Skeletal muscle tissue (tissue), 4 donors: ENCODE results near the gene SALL3. TPM values are rescaled to one million over a fixed set of nuclear protein-coding genes. Genes with fewer than 3 reads are reported as not detected.

Experiments used
- H3K27ac ChIP-seq: one replicate; pipeline ENCODE4 v1.7.0; 2013; ENCODE audit warnings: mild to moderate bottlenecking, low read depth, low read length, inconsistent platforms
- H3K27me3 ChIP-seq, 3 donors: one replicate each; pipeline ENCODE4 v1.7.0; 2013; ENCODE audit warnings: low read length in 3 of 3; ENCODE audit not compliant: control insufficient read depth in 3 of 3, insufficient read depth in 3 of 3
- H3K36me3 ChIP-seq, 3 donors: one replicate each; pipeline ENCODE4 v1.7.0; 2013; ENCODE audit warnings: low read length in 3 of 3; ENCODE audit not compliant: control insufficient read depth in 3 of 3, insufficient read depth in 3 of 3
- H3K4me1 ChIP-seq, 3 donors: one replicate each; pipeline ENCODE4 v1.7.0; 2013; ENCODE audit warnings: low read length in 3 of 3, mild to moderate bottlenecking in 3 of 3; ENCODE audit not compliant: control insufficient read depth in 3 of 3, insufficient read depth in 3 of 3
- H3K4me3 ChIP-seq, 3 donors: one replicate each; pipeline ENCODE4 v1.7.0; 2013; ENCODE audit warnings: low read length in 3 of 3
- H3K9ac ChIP-seq, 3 donors: one replicate each; pipeline ENCODE4 v1.7.0; 2013; ENCODE audit warnings: low read length in 3 of 3, mild to moderate bottlenecking in 3 of 3, moderate library complexity in 2 of 3, low read depth in 1 of 3
- H3K9me3 ChIP-seq, 3 donors: one replicate each; pipeline ENCODE4 v1.7.0; 2013; ENCODE audit warnings: low read length in 3 of 3; ENCODE audit not compliant: control insufficient read depth in 3 of 3
- total RNA-seq: library from RNA; depleted of rRNA; stranded (reverse); fragments of >200 nt; gene quantifications from one replicate; pipeline ENCODE4 v1.2.3, GENCODE V29; 2014
- donor health status: Osteomylitis.

Gene SALL3
- total RNA-seq, 1 donor from 2014 or later, result not detected

DNA sequence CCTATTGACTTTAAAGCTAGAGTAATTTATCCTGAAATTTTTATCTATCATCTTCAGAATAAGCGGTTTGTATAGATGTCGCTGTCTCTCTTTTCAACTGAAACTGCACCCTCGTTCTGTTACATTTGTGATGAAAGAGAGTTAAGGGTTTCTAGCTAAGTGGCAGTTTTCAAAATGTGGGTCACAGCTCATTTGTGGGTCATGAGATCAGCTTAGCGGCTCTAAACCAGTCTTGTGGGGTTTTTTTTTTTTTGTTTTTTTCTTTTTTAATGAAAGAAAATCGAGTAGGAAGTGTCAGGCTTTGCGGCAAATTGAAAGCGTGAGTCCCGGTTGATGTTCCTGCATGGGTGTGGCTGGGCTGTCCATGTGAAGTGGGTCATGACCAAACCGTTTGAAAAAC is 31.2 kb downstream of the SALL3 start:
- Histone ChIP-seq H3K9ac (no peak overlapping the region), H3K27me3 (peaks cover 0 to 12% (median 7%) of the 10 kb centered on the region in 3 donors), H3K4me3 (no peak overlapping the region), H3K36me3 (no peaks in the 10 kb centered on the region), H3K27ac (no peak overlapping the region), H3K9me3 (no peaks in the 10 kb centered on the region), H3K4me1 (no peaks in the 10 kb centered on the region)

GRCh38 chr18:79011300-79011870 is 31.8 kb downstream of the SALL3 start:
- H3K4me3 ChIP-seq, result no peak overlapping the region
- H3K4me1 ChIP-seq, result no peaks in the 10 kb centered on the region
- no peak overlapping the region for H3K9ac ChIP-seq
- peaks cover 0 to 7% (median 7%) of the 10 kb centered on the region in 3 donors for H3K27me3 ChIP-seq
- no peaks in the 10 kb centered on the region for H3K9me3 ChIP-seq
- no peaks in the 10 kb centered on the region for H3K36me3 ChIP-seq
- no peak overlapping the region for H3K27ac ChIP-seq

GRCh38 chr18:79013869-79014268 is 34.3 kb downstream of the SALL3 start:
- H3K27me3 ChIP-seq, result peaks cover 0 to 14% (median 11%) of the 10 kb centered on the region in 3 donors
- H3K9ac ChIP-seq, result no peak overlapping the region

DNA sequence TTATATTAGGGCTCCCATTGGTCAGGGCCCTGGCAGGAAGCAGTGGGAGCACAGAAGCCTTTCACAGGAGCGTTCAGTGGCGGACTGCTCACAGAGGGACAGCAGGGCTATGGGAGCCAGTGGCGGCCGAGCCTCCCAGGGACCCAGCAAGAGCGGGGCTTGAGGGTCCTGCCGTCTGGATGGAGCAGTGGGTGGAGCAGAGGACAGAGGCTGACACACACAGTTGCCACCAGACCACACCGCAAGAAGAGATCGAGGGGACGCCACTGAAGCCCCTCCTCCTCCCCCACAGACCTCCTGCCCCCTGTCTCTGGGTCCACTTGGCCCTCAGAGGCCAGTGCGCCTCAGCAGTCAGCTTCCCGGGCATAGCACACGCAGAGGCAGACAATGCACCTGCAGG is 39.3 kb downstream of the SALL3 start:
- Histone ChIP-seq H3K27me3 (peaks cover 0 to 19% (median 14%) of the 10 kb centered on the region in 3 donors), H3K9ac (no peak overlapping the region), H3K27ac (no peak overlapping the region), H3K4me1 (no peaks in the 10 kb centered on the region), H3K36me3 (no peaks in the 10 kb centered on the region), H3K9me3 (peaks cover 0 to 3% (median 0%) of the 10 kb centered on the region in 3 donors), H3K4me3 (no peak overlapping the region)

More at GRCh38 chr18:79013869-79014268, 34.3 kb downstream of the SALL3 start:
- H3K36me3 ChIP-seq, result no peaks in the 10 kb centered on the region
- no peak overlapping the region for H3K4me3 ChIP-seq
- no peaks in the 10 kb centered on the region for H3K4me1 ChIP-seq
- H3K9me3 ChIP-seq, result no peaks in the 10 kb centered on the region
- no peak overlapping the region for H3K27ac ChIP-seq

DNA sequence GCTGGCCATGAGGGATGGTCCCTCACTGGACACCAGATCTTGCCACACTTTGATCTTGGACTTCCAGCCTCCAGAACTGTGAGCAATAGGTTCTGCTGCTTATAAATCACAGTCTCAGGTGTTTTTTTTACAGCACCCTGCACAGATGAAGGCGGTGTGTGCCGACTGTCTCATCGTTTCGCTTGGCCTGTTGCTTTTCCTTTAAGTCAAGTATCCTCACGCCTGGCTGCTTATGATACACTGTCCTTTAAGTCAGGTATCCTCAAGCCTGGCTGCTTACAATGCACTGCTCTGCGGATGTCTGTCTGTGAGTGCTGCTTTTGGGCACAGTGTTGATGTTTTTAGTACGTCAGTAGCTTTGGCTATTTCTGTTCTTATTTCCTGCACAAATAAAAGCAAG is 40.3 kb downstream of the SALL3 start:
- Histone ChIP-seq H3K4me1 (no peaks in the 10 kb centered on the region), H3K36me3 (no peaks in the 10 kb centered on the region), H3K9ac (no peak overlapping the region), H3K9me3 (peaks cover 0 to 3% (median 0%) of the 10 kb centered on the region in 3 donors), H3K4me3 (no peak overlapping the region), H3K27me3 (peaks cover 0 to 19% (median 12%) of the 10 kb centered on the region in 3 donors), H3K27ac (no peak overlapping the region)

- Histone ChIP-seq H3K4me1 (no peaks in the 10 kb centered on the region), H3K27me3 (peaks cover 0 to 19% (median 12%) of the 10 kb centered on the region in 3 donors), H3K9me3 (peaks cover 0 to 3% (median 0%) of the 10 kb centered on the region in 3 donors), H3K4me3 (no peak overlapping the region), H3K9ac (no peak overlapping the region), H3K36me3 (no peaks in the 10 kb centered on the region), H3K27ac (no peak overlapping the region)
These were observed 43.0 kb downstream of the SALL3 start for GRCh38 chr18:79022603-79023002.

DNA sequence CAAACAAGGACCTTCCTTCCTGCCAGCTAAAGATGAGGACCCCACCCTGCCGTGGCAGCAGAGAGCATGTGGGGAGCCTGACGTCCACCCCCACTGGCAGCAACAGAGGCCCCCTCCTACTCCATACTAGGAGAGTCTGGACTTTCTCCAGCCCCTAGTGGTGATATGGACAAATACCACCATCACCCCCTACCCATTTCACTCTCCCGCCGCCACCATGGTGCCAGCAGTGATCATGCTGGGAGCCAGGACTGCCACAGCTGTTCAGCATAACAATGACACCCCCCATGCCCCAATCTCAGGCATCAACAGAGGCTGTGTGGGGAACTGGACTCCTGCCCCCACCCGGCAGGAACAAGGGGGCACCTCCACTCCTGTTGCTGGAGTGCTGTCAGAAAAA is 46.9 kb downstream of the SALL3 start:
- H3K27me3 ChIP-seq, result peaks cover 0 to 6% (median 5%) of the 10 kb centered on the region in 3 donors
- H3K9ac ChIP-seq, result no peak overlapping the region
- peaks cover 0 to 6% (median 2%) of the 10 kb centered on the region in 3 donors for H3K9me3 ChIP-seq
- H3K4me3 ChIP-seq, result no peak overlapping the region
- H3K27ac ChIP-seq, result no peak overlapping the region
- H3K36me3 ChIP-seq, result no peaks in the 10 kb centered on the region
- H3K4me1 ChIP-seq, result no peaks in the 10 kb centered on the region

GRCh38 chr18:79030680-79031079 is 51.1 kb downstream of the SALL3 start:
- H3K9ac ChIP-seq, result no peak overlapping the region
- H3K27ac ChIP-seq, result no peak overlapping the region
- H3K9me3 ChIP-seq, result peaks cover 0 to 6% (median 0%) of the 10 kb centered on the region in 3 donors
- no peak overlapping the region for H3K4me3 ChIP-seq
- no peaks in the 10 kb centered on the region for H3K4me1 ChIP-seq
- peaks cover 0 to 5% (median 3%) of the 10 kb centered on the region in 3 donors for H3K27me3 ChIP-seq
- no peaks in the 10 kb centered on the region for H3K36me3 ChIP-seq

GRCh38 chr18:79042276-79042675 is 62.7 kb downstream of the SALL3 start:
- H3K4me1 ChIP-seq, result no peaks in the 10 kb centered on the region
- H3K9ac ChIP-seq, result no peak overlapping the region
- H3K27me3 ChIP-seq, result peaks cover 7 to 15% (median 14%) of the 10 kb centered on the region in 3 donors
- H3K27ac ChIP-seq, result no peak overlapping the region
- no peak overlapping the region for H3K4me3 ChIP-seq
- no peaks in the 10 kb centered on the region for H3K36me3 ChIP-seq
- H3K9me3 ChIP-seq, result peaks cover 0 to 3% (median 3%) of the 10 kb centered on the region in 3 donors

DNA sequence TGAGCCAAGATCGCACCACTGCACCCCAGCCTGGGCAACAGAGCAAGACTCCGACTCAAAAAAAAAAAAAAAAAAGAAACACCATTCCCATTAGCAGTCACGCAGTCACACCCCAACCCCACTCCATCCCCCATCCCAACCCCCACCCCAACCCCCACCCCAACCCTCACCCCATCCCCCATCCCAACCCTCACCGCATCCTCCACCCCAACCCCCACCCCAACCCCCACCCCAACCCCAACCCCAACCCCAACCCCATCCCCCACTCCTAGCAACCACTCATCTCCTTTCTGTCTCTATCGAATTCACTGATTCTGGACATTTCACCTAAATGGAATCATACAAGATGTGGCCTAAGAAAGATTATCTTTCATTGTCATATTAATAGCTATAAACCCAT is 63.7 kb downstream of the SALL3 start:
- H3K9ac ChIP-seq, result no peak overlapping the region
- H3K9me3 ChIP-seq, result peaks cover 0 to 3% (median 3%) of the 10 kb centered on the region in 3 donors
- peaks cover 7 to 15% (median 14%) of the 10 kb centered on the region in 3 donors for H3K27me3 ChIP-seq
- no peaks in the 10 kb centered on the region for H3K4me1 ChIP-seq
- H3K27ac ChIP-seq, result no peak overlapping the region
- no peak overlapping the region for H3K4me3 ChIP-seq
- H3K36me3 ChIP-seq, result no peaks in the 10 kb centered on the region
